Thyroid gland (tissue), 4 donors: ENCODE measurements around the gene TAB2. TPM values are rescaled to one million over a fixed set of nuclear protein-coding genes. Genes with fewer than 3 reads are reported as not detected.

Experiments used
- DNase-seq, 2 donors: peaks; one replicate each; pipeline ENCODE4 v3.0.0-alpha.2; 2019
- H3K27ac ChIP-seq, 3 donors: fragments of 200-600 bp; sonication (generic); 1 replicate in 2 of 3; 2 replicates in 1 of 3; pipeline ENCODE4 v1.5.1; 2016 to 2019; ENCODE audit warnings: mild to moderate bottlenecking in 1 of 3, moderate library complexity in 1 of 3
- H3K27me3 ChIP-seq: fragments of 200-600 bp; sonication (generic); one replicate; pipeline ENCODE4 v1.5.1; 2019
- H3K36me3 ChIP-seq, 2 donors: fragments of 200-600 bp; sonication (generic); one replicate each; pipeline ENCODE4 v1.5.1; 2016 to 2019
- H3K4me1 ChIP-seq, 2 donors: fragments of 200-600 bp; sonication (generic); one replicate each; pipeline ENCODE4 v1.5.1; 2017 to 2019
- H3K4me3 ChIP-seq, 3 donors: fragments of 200-600 bp; sonication (generic); replicated peaks in 1 of 3; 1 replicate in 2 of 3; 2 replicates in 1 of 3; pipeline ENCODE4 v1.5.1; 2016; ENCODE audit warnings: mild to moderate bottlenecking in 1 of 3
- H3K9me3 ChIP-seq: fragments of 200-600 bp; sonication (generic); one replicate; pipeline ENCODE4 v1.5.1; 2017
- POLR2A ChIP-seq, 2 donors: fragments of 450-650 bp; IDR thresholded peaks; one replicate each; pipeline ENCODE4 v1.6.1; 2017; ENCODE audit warnings: antibody characterized with exemption in 2 of 2, mild to moderate bottlenecking in 2 of 2, moderate library complexity in 1 of 2
- WGBS, 2 donors: methylation state at CpG; one replicate each; pipeline ENCODE4 v1.1.5; 2017; 5-methylcytosine and 5-hydroxymethylcytosine counted together
- intact Hi-C: fragments of 100-400 bp; cut with DNase I; formaldehyde crosslinking; loops from one replicate; pipeline ENCODE4 v1.15.1; 2023
- total RNA-seq, 4 donors: library from RNA; depleted of rRNA; stranded (reverse); fragments of >200 nt; gene quantifications; one replicate each; pipeline ENCODE4 v1.2.3, GENCODE V29; 2016
- TF ChIP-seq, protein P1 (sequence below), 6 experiments: fragments of 200-600 bp in 3 of 6; fragments of 450-650 bp in 3 of 6; sonication (generic) in 3 of 6; IDR thresholded peaks; one replicate each; pipeline ENCODE4 v1.5.1; 2016 to 2019; ENCODE audit warnings: antibody characterized with exemption in 6 of 6, mild to moderate bottlenecking in 2 of 6, inconsistent platforms in 1 of 6, moderate library complexity in 1 of 6

TAB2 gene
- total RNA-seq, 4 donors from 2014 or later = 58.5 to 74.3 (median 64.7) TPM

DNA sequence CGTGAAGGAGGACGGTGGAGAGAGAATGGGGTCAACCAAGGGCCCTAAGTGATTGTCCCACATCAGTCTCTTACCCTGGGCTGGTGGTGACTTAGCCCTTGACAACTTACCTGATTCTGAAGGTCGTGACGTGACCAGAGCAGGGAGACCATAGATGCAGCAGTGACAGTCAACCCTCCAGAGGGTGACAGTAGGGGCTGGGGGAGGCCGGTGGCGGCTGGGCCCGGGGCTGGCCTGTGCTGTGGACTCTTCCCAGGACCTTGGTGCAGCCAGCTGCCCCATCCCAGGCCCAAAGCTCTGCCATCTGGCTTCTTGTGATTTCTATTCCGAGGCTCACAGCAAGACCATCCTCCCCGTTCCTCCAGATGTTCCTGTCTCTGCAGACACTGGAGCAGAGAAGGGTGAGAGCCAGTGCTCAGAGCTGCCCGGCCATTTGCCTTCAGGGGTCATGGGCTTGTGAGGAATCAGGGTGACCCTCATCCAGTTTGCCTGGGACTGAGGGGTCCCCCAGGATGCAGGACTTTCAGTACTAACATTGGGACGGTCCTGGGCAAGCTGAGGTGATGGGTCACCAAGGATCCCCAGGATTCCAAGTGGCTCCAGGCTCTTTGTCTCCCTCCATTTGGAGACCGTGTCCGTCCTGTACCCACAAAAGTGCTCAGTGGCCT, 118.5 kb downstream of the TAB2 start:
- no peaks in the 10 kb centered on the region for H3K36me3 ChIP-seq
- no peak overlapping the region for H3K27ac ChIP-seq
- TF ChIP-seq, protein P1, sequence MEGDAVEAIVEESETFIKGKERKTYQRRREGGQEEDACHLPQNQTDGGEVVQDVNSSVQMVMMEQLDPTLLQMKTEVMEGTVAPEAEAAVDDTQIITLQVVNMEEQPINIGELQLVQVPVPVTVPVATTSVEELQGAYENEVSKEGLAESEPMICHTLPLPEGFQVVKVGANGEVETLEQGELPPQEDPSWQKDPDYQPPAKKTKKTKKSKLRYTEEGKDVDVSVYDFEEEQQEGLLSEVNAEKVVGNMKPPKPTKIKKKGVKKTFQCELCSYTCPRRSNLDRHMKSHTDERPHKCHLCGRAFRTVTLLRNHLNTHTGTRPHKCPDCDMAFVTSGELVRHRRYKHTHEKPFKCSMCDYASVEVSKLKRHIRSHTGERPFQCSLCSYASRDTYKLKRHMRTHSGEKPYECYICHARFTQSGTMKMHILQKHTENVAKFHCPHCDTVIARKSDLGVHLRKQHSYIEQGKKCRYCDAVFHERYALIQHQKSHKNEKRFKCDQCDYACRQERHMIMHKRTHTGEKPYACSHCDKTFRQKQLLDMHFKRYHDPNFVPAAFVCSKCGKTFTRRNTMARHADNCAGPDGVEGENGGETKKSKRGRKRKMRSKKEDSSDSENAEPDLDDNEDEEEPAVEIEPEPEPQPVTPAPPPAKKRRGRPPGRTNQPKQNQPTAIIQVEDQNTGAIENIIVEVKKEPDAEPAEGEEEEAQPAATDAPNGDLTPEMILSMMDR (IDR thresholded peaks at IDR 0.05) = no peak
- TF ChIP-seq POLR2A (IDR thresholded peaks at IDR 0.05) = no peak
- no peaks in the 10 kb centered on the region for H3K27me3 ChIP-seq
- 84 to 94% methylated on average over 11 of the region's 13 CpGs for WGBS, 2 donors
- no peaks in the 10 kb centered on the region for H3K4me1 ChIP-seq
- intact Hi-C loops = no loop called here
- no peaks in the 10 kb centered on the region for H3K9me3 ChIP-seq
- DNase-seq = no peak
- H3K4me3 ChIP-seq = no peak overlapping the region

DNA sequence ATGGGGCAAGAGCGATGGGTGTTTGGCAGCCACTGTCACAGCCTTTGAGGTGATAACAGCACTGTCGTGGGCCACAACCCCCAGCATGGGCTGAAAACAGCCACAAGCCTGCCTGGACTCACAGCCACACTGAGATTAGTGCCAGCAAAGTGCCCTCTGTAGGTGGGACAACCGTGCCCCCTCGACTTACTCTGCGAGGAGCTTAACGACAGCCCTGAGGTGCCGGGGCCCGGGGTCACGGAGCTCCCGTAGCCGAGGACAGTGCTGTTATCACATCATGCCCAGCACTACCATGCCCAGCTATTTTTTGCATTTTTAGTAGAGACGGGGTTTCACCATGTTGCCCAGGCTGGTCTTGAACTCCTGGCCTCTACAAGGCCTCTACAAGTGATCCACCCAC, 119.1 kb downstream of the TAB2 start:
- WGBS, 2 donors = 95 to 96% methylated on average over 11 to 12 of the region's 12 CpGs
- H3K4me3 ChIP-seq = no peak overlapping the region
- no peak for DNase-seq
- H3K9me3 ChIP-seq = no peaks in the 10 kb centered on the region
- H3K4me1 ChIP-seq = no peaks in the 10 kb centered on the region
- no peaks in the 10 kb centered on the region for H3K36me3 ChIP-seq
- no peaks in the 10 kb centered on the region for H3K27me3 ChIP-seq
- H3K27ac ChIP-seq = no peak overlapping the region
- intact Hi-C loops = no loop called here
- TF ChIP-seq, protein P1 (IDR thresholded peaks at IDR 0.05) = no peak
- no peak for TF ChIP-seq POLR2A (IDR thresholded peaks at IDR 0.05)

DNA sequence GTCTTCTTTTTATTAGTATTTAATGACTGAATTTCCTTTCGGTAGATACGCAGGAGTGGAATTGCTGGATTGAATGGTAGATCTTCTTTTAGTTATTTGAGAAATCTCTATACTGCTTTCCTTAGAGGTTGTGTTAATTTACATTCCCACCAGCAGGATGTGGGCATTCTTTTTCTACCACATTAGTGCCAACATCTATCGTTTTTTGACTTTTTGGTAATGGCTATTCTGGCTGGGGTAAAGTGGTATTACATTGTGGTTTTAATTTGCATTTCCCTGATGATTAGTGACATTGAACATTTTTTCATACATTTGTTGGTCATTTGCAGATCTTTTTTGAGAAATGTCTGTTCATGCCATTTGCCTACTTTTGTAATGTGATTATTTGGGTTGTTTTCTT, 119.7 kb downstream of the TAB2 start:
- no peaks in the 10 kb centered on the region for H3K27me3 ChIP-seq
- no peaks in the 10 kb centered on the region for H3K9me3 ChIP-seq
- no peak for DNase-seq
- WGBS, 2 donors = 92 to 95% methylated on average over 3 of the region's 3 CpGs
- H3K36me3 ChIP-seq = no peaks in the 10 kb centered on the region
- H3K4me3 ChIP-seq = no peak overlapping the region
- no peak for TF ChIP-seq POLR2A (IDR thresholded peaks at IDR 0.05)
- TF ChIP-seq, protein P1 (IDR thresholded peaks at IDR 0.05) = no peak
- H3K27ac ChIP-seq = no peak overlapping the region
- no peaks in the 10 kb centered on the region for H3K4me1 ChIP-seq
- intact Hi-C loops = no loop called here

DNA sequence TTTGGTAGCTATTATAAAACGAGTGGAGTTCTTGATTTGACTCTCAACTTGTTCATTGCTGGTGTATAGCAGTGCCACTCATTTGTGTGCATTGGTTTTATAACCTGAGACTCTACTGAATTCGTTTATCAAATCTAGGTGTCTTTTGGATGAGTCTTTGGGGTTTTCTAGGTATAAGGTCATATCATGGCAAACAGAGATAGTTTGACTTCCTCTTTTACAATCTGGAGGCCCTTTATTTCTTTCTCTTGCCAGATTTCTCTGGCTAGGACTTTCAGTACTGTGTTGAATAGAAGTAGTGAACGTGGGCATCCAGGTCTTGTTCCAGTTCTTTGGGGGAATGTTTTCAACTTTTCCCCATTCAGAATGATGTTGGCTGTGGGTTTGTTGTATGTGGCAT, 121.3 kb downstream of the TAB2 start:
- TF ChIP-seq POLR2A (IDR thresholded peaks at IDR 0.05) = no peak
- TF ChIP-seq, protein P1 (IDR thresholded peaks at IDR 0.05) = no peak
- no peak overlapping the region for H3K27ac ChIP-seq
- no peaks in the 10 kb centered on the region for H3K9me3 ChIP-seq
- no peaks in the 10 kb centered on the region for H3K36me3 ChIP-seq
- no peaks in the 10 kb centered on the region for H3K27me3 ChIP-seq
- no peak overlapping the region for H3K4me3 ChIP-seq
- WGBS, 2 donors = 85 to 95% methylated on average over 3 of the region's 3 CpGs
- H3K4me1 ChIP-seq = no peaks in the 10 kb centered on the region
- DNase-seq = no peak
- intact Hi-C loops = no loop called here

DNA sequence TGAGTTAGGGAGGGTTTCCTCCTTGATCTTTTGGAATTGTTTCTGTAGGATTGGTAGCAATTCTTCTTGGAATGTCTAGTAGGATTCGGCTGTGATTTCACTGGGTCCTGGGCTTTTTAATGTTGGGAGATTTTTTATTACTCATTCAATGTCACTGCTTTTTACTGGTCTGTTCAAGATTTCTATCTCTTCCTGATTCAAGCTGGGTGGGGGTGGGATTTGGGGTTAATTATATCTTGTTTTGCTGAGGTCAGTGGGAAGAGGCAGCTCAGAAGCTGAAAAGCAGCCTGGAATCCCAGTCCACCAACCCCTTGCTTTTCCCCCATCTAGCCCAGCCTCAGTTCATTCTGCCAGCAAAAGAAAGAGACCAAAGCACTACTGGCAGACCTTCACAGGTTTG, 122.1 kb downstream of the TAB2 start:
- intact Hi-C loops = no loop called here
- no peaks in the 10 kb centered on the region for H3K9me3 ChIP-seq
- H3K4me1 ChIP-seq = no peaks in the 10 kb centered on the region
- no peaks in the 10 kb centered on the region for H3K27me3 ChIP-seq
- no peak overlapping the region for H3K27ac ChIP-seq
- no peak overlapping the region for H3K4me3 ChIP-seq
- no peak for DNase-seq
- no peaks in the 10 kb centered on the region for H3K36me3 ChIP-seq
- 93 to 97% methylated on average over 1 of the region's 1 CpG for WGBS, 2 donors
- TF ChIP-seq POLR2A (IDR thresholded peaks at IDR 0.05) = no peak
- TF ChIP-seq, protein P1 (IDR thresholded peaks at IDR 0.05) = no peak
